GM21723 (cell line): Measurements from ENCODE around the gene VSX2.

Experiments
- ATAC-seq: cut with Tn5 transposase; IDR thresholded peaks from one replicate; pipeline ENCODE4 v1.9.1; 2021; ENCODE audit warnings: mild to moderate bottlenecking, moderate library complexity; ENCODE audit not compliant: unreplicated experiment

Gene VSX2

DNA sequence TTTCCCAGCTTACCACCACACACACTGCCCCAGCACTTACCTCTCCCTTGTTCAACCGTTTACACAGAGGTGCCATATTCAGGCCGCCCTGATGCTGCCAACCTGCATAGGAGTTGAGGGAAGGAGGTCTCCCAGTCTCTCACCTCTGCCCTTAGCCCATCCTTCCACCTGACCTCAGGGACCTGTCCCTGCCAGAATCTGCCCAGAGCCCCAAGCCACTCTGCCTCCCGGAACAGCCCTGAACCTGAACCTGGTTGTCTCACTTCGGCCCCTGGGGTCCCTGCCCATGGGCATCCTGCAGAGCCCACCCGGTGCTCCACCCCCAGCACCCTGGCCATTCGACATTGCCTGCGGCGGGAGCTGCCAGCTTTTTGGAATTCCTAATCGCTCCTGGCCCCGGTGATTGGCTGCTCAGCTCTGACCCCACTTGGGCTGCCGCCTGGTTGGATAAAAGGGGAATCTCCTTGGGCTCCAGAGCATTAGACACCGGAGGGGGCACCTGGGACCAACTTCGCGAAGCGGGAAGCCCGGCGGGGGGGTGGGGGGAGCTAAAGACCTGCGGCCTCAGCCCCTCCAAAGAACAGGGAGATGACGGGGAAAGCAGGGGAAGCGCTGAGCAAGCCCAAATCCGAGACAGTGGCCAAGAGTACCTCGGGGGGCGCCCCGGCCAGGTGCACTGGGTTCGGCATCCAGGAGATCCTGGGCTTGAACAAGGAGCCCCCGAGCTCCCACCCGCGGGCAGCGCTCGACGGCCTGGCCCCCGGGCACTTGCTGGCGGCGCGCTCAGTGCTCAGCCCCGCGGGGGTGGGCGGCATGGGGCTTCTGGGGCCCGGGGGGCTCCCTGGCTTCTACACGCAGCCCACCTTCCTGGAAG, at the start of gene VSX2:
Gene VSX2 (plus strand): TSS at position 476 of the 874 bp plus-strand sequence. CDS start 113 bp downstream, at position 589.
- no peak for ATAC-seq

DNA sequence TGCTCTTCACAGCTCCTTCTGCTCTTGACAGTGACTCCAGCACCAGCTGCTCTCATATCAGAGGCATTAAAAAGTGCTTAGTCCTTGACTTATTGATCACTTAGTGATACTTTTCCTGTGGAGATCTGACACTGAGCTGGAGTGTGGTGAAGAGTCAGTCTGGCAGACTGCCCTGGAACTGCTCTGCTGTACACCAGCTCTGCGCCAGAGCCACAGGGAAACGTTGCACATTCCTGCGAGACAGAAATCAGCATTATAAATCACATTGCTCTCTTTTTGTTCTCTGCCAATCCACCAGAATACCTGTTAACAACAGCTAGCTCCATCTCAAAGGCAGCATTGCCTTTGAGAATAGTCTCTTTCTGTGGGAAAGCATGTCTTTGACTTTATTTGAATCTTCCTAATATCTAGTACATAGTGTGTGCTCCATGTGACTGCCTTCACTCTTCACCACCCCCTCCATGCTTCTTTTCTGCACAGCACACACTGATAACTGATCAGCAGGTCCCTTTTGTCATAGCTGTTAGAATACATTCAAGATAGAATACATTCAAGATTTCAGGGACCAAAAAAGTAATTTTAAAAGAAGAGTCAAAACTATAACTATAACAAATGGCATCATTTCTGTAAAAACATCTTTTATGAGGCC, 48.2 kb upstream of the VSX2 start:
- no peak for ATAC-seq

DNA sequence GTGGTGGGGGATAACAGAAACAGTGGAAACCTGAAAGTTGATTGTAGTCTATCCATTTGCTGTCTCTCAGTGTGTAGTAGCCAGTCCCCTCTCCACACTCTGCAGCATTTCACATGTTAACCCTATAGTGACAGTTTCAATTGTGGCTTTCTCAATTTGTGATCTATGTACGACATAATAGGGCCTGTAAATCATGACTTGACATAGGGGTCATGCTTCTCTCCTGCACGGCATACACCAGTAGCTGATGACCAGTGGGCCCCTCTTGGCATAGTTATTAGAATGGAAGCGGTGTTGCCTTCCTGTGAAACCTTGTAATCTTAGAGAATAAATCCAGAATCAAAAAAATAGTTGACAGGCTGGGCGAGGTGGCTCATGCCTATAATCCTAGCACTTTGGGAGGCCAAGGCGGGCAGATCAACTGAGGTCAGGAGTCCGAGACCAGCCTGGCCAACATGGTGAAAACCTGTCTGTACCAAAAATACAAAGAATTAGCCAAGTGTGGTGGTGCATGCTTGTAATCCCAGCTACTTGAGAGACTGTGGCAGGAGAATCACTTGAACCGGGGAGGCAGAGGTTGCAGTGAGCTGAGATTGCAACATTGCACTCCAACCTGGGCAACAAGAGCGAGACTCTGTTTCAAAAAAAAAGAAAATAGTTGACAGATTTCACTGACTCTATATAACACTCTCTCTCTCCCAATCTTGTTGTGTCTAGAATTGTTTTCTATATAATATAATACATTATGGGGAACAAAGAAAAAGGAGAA, 44.6 kb upstream of the VSX2 start:
- no peak for ATAC-seq

DNA sequence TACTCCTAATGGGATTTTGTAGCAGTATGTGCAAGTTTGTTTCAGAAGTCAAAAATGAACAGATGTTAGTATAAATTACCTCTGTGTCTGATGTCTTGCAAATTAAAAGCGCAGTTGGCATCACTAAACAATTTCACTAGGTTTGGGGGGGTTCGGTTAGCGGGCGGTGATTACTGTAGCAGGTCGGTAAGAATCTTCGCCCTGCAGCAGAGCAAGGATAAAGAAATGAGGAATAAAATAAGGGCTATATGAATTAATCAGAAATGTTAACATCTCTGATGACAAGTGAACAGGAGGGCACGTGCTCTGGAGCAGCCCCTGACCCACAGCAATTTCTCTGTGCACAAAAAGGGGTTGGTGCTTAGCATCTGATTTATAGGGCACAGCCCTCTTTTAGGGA, 43.6 kb upstream of the VSX2 start:
- ATAC-seq, result no peak

DNA sequence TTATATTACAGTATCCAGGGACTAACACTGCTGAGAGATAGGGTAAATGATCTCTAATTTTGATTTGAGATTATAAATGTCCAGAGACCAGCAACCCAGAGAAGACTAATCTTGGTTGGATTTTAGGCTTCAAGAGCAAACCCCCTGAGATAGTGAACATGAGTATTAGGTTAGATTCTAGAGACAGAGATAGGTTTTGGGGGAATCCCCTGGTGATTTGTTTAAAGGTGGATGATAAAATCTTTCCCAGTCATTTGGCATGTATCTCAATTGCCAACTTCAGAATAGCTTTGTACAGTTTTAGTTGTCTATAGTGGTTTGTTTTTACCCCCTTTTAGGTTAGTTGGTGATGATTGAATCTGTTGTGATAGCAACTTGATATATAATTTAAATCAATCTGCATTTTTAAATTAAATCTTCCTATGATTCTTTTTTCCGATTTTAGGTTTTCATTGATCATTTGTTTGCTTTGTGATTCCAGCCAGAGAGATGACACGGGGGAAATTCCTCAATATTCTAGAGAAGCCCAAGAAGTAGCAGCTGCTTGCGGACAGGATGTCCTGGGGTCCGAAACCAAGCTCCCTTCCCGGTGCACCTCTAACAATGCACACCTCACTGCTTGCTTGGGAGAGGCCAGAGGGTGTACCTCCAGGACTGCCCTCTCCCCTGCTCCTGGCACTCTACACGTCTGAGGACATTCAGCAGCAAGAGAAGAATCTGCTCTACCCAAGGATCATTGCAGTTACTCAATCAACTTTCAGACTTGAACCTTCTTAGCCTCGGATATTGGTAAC, 40.6 kb upstream of the VSX2 start:
- no peak for ATAC-seq

DNA sequence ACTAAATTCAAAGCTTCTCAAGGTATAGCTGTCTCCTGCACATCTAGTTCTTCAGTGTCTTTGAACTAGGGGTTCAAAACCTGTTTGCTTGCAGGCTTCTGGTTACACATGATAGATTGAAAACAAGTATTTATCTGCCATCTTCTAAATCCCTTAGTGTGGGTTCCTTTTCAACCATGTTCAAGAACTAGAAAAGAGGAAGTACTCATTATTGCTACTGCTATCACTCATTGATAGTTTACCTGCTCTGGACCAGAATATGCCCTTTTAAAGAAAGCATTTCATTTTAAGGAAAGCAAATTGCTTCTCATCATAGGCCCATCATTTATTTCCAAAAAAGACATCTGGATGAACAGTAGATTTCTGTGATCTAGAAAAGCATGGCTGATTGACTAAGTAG, 37.1 kb upstream of the VSX2 start:
- ATAC-seq, result no peak

DNA sequence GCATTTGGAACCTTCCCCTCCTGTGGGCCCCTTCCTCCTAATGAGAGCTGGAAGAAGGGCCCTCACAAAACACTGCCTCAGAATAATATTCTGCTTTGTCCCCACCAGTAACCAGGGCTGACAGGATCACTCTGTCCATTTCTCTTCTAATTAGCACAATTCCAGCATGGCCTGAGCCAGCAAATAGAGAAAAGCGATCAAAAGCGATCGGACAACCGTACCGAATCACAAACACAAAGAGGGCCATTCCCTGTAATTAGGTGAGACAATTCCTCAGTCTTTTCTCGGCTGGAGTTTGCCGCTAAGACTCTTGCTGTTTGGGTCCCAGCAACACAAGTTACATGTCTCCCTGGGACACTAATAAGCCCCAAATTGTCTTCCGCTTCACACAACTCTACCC, 35.6 kb upstream of the VSX2 start:
- no peak for ATAC-seq

DNA sequence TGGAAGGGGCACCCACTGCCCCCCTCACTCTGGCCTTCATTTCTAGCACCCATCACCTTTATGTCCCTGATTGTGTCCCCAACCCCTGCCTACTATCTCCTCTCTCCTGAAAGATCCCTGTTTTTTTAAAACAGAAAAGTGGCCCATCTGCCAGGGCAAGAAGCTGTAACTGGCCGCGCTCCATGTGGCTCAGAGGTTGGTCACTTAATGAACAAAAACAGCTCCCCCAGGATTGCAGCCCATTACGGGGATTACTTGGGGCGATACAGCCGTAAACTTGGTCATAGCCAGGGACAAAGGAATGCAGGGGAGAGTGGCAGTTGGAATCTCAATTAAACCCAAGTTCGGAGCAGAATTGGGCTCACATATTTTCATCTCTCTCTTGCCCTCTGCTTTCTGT, 34.8 kb upstream of the VSX2 start:
- ATAC-seq, result no peak

DNA sequence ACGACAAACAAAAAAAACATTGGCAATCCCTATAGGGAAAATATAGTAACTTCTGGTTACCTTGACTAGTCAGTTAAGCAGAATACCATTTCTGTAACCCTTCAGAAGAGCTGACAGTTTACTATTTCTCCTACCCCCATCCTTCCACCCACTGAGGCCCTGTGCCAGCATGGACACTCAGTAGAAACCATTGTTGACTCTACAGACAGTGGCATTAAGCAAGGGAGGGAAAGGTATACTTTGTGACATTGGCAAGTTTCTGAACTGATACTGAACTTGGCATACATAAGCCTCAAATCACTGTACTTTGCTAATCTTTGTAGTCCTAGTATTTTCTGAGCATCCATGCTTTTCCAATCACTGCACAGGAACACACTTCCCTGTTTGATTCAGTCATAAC, 33.4 kb upstream of the VSX2 start:
- ATAC-seq, result no peak

DNA sequence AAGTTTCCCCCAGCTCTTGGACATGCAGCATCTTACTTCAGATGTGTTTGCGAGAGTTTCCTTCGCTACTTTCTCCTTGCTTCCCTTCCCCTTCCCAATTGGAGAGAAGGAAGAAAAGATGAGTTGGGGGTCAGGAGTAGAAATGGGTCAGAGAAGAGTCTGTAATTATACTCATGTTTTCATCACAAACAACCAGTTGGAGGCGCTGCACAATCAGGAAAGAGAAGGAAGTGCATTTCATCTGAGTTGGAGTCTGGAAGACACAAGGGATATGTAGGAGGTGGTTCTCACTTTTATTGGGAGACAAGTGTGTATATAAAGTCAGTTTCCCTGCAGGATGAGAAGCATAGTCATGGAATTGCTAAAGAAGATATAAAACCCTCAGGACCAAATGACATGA, 31.3 kb upstream of the VSX2 start:
- ATAC-seq, result no peak

DNA sequence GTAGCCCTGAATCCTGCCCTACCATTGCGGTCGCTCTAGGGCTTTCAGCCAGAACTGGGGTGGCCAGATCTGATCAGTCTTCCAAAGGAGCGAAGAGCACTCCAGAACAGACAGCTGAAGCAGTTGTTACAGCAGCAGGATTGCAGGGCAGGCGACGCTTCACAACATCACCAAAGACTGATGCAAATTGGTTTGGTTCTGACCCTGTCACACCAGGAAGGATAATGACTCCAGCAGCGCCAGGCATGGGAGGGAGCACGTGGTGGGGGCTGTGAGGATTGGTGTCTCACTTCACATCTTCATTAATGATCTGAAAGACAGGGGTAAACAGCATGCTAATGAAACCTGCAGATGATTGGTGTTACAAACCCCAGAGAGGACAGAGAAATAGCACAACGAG, 30.6 kb upstream of the VSX2 start:
- no peak for ATAC-seq

DNA sequence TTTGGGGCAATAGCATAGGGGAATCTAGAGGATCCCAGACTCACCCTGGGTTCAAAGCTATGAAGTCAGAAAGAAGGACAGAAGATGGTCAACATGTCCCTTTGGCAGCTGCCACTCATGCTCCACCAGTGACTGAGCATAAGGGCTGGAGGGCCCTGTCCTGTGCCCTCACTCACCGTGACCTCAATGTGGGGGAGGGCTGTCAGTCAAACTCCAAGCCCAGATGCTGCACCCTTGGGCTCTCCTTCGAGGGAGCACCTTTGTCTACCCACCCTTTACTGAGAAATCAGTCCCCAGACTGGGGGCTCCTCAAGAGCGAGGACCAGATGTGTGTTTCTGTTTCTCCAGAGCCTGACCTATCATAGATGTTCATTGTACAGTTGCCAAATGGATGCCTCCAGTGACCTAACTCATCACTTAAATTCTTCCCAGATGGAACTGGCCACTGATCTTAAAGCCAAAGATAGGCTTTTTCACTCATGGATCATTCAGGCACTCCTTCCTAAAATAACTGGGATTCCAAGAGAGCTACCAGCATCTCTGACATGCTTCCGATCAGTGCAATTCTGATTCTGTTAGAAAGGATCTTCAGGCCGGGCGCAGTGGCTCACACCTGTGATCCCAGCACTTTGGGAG, 27.2 kb upstream of the VSX2 start:
- no peak for ATAC-seq

DNA sequence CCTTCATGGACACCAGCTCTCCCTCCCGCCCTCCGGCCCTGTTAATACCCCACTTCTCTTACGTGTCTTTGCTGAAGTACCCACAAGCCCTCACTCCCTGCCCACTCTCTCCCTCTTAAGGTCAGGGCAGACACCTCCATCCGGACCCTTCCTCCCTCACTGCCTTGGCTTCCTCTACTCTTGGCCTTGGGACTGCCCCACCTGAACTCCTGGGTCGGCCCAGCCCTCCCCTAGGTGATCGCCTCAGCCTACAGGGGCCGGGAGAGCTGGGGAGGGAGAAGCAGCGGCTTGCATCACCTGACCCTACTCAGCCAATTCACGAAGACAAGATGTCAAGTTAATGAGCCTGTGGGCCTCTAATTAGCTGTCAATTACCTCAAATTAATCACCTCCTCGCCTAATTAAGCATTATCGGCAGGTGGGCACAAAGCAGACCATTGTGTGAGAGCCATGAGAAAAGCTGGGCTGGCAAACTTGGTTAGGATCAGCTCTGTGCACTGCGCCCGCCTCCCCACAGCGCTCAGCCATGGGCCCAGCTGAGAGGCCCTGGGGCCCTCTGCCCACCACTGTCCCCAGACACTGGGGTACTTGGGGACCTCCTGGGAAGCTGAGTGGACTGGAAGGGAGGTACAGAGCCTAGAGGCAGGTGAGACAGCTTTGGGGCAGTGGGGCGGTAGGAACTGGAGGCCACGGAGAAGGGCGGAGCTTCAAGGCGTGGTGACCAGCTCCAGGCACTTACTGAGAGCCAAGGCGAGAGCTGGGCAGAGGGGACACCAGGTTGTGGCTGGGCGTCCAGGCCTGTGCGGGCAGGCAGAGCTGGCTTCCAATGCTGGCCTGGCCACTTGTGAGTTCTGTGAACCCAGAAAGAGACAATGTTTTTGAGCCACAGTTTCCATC, 25.1 kb upstream of the VSX2 start:
- ATAC-seq, result no peak

DNA sequence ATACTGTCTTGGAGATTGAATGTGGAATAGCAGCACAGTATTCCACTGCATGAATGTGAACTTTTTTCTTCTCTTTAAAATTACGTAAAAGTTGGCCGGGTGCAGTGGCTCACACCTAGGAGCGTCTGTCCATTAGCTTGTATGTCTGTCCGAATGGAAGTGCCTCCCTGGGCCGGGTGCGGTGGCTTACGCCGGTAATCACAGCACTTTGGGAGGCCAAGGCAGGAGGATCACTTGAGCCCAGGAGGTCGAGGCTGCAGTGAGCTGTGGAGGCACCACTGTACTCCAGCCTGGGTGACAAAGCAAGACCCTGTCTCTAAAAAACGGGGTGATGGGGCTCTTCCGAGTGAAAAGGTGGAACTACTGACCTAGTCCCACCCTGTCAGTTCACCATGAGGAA, 22.6 kb upstream of the VSX2 start:
- no peak for ATAC-seq

DNA sequence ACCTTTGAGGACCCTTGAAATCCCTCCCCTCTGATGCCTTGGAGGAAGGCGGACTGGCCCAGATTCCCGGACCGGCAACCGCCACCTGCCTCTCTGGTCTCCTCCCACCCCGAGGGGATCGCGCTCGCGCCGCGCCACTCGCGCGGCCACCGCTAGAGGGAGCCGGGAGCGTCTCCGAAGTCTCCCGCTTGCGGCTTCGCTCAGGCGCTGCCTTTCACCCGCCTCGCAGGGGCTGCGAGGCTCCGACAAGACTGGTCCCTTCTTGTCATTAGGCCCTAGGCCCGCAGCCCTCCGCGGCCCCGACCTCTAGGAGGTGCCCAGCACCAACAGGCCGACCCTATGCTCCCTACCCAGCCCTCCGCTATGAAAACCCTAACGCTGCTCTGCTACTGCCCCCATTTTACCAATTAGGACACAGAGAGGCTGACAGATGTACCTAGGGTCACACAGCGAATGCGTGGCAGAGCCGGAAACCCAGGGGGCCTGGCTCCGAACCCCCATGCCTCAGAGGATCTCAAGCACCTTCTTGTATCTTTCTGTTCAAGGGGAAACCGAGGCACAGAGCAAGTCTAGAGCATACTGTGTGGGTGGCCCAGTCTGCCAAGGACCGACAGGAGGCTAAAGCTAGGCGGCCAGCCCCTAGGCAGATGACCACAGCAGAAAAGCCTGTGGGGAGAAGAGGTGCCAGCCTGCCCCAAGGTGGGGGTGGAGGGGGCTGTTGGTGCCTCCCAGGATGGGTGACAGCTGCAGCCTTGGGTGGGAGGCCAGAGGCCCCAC, 21.4 kb upstream of the VSX2 start:
- ATAC-seq, result no peak

DNA sequence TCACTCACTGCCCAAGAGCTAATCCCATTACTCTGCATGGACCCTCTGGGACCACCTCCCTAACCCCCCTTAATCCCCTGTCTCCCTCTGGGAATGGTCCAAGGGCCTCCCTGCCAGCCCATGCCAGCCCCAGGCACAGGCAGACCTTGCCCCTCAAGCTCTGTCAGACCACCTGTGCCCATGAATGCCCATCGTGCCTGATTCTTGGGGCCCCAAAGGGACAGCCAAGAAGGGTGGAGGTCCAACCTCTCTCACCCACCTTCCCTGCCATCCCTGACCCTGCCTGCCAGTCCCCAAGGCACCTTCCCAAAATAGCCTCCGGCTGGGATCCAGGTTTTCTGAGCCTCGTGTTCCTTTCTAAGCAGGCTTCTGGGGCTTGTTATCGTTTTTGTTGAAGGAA, 20.8 kb upstream of the VSX2 start:
- no peak for ATAC-seq

DNA sequence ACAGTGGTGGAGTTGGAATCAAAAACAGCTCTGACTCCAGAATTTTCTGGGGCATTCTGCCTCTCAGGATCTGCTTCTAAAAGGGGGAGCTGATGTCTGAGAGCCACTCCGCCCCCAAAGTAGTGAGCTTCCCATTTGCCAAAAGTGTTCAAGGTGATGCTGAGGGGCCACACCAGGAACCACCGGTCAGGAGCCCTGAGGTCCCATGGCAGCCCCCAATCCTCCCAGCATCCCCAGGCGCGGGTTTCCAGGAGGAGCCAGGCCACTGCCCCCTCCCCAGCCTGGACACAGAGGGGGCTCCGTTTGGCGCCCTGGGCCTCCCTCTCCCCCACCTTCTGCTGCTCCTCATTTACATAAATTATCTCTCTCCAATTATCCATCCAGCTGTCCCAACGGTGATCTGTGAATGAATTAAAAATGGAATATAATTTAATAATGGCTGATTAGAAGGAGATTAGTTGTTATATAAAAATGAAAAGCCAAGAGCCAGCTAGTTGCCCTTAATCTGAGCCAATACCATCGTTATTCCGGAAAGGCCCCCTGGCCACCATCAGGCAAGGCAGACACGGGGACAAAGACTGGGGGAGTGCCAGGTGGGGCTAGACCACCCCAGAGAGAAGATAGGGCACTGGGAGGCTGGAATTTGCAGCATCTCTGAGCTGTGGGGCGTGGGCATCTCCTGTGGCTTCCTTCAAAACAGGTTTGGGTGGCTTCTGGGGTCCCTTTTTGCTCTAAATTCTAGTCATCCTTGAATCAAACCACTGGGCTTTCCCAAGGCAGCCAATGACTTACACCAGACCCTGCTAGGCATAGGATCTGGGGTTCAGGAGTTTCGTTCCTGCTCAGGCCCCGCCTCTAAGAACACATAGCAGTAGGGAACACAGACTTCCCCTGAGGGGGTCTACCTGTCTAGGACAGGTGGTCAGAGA, 19.7 kb upstream of the VSX2 start:
- ATAC-seq, result no peak

DNA sequence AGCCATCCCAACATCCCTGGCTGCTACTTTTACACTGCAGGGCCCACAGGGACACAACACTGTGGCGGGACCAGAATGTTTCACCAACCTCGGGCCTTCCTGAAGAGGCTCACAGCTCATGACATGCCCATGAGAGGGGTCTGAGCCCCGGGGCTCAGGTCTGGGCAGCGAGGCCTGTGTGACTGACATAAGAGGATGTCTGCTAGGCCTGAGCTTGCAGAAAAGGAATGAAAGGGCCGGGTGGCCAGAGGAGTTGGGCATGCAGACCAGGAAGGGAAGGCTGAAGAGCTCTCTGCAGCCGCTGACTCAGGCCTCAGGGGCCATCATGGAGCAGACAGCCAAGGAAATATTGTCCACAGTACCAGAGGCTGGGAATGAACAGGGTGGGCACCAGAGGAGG, 18.3 kb upstream of the VSX2 start:
- ATAC-seq, result no peak
